HG02759 (cell line): ENCODE results near the gene LRRC75B.
A peak's percentile ranks its signal among the peaks of the same experiment; 100 is the strongest.
"Not testable (repeated sequence)": the region's sequence is repeated elsewhere in the genome, so short reads cannot be mapped to it uniquely, and the experiment has no call there.

Experiments
- ATAC-seq: cut with Tn5 transposase; IDR thresholded peaks from one replicate; pipeline ENCODE4 v1.9.1; 2021; ENCODE audit warnings: mild to moderate bottlenecking, moderate library complexity; ENCODE audit not compliant: unreplicated experiment

Gene LRRC75B

DNA sequence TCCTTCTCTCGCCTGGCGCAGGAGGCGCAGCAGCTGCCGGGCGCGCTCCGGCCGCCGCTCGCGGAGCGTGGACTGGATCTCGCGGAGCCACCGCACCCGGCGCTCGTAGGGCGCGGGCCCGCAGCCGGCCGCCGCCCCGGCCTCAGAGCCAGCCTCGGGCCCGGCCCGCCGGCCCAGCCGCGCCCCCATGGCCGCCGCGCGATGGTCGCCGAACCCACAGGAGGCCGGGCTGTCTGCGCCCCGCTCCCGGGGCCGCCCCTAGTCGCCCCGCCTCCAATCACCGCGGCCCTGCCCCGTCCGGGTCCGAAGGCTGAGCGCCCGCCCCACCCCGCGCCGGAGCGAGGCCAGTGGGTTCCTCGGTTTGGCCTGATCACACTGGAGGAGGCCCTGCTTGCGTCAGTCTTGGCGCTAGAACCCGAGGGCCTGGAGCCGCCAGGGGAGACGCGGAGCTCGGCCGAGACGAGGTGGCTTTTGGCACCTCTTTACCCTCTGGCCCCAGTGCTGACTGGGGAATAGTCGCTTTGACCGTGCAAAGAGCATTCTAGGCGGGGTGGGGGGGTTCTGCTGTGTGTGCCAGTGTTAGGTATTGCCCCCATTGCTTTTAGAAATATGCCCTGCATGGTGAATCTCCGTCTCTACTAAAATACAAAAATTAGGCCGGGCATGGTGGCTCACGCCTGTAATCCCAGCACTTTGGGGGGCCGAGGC lies at the start of gene LRRC75B:
Gene LRRC75B (minus strand): TSS at position 223 of the 708 bp plus-strand sequence. CDS start 34 bp downstream, at position 189.
- peak; percentile 93 for ATAC-seq

DNA sequence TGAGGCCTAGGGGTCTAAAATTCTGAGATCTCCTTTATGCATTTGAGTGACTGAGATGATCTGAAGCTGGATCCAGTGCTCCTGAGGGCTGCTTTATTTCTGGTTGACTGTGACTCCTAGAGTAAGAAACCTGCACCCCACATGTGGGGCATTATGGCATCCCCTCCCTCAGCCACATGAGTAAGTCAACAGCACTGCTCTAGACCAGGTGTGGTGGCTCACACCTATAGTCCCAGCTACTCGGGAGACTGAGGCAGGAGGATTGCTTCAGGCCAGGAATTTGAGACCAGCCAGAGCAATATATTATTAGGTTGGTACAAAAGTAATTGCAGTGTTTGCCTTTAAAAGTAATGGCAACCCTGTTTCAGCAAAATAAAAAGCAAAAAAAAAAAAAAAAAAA lies 49.4 kb upstream of the LRRC75B start:
- ATAC-seq: not testable (repeated sequence)

DNA sequence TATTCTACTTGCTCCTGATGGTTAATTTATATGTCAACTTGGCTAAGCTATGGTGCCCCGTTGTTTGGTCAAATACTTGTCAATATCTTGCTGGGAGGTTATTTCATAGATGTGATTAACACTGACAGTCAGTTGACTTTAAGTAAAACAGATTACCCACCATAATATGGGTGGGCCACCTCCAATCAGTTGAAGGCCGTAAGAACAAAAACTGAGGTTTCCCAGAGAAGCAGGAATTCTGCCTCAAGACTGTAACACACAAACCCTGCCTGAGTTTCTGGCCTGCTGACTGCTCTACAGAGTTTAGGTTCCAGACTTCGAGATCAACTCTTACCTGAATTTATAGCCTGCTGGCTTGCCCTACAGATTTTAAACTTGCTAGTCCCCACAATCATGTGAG lies 43.6 kb upstream of the LRRC75B start:
- not testable (repeated sequence) for ATAC-seq

GRCh38 chr22:24634776-24635389 lies 42.0 kb upstream of the LRRC75B start:
- ATAC-seq: not testable (repeated sequence)

- not testable (repeated sequence) for ATAC-seq
Measured at GRCh38 chr22:24633231-24634023, 40.6 kb upstream of the LRRC75B start.

- ATAC-seq: not testable (repeated sequence)
Measured at GRCh38 chr22:24632642-24633041, 39.8 kb upstream of the LRRC75B start.

DNA sequence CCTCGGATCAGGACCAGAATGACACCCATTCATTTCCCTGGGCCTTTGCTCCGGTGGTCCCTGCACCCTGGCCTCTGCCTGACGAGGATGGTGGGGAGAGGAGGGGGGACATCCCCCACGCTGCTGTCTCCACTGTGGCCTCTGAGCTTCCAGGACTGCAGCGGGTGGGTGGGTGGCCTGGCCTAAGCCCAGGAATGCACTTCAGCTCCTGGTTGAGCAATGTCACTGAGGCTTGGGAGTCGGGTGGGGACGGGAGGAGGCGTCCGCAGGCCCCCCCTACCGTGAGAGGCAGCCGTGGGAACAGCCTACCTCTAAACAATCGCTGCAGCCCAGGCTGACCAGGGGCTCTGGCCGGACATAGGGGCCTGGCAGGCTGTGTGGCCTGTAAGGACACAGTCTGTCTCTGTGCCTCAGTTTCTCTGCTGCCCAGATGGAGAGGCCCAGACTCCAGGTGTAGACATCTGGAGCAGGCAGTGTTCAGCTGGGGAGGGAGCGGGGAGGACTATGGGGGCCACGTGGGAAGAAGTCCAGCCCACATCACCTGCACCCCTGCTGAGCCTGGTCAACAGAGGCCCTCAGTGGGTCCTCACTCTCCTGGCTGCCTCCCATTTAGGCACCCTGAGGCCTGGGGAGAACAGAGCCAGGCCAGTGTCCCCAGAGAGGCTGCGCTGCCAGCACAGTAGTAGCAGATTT lies 38.7 kb upstream of the LRRC75B start:
- not testable (repeated sequence) for ATAC-seq

DNA sequence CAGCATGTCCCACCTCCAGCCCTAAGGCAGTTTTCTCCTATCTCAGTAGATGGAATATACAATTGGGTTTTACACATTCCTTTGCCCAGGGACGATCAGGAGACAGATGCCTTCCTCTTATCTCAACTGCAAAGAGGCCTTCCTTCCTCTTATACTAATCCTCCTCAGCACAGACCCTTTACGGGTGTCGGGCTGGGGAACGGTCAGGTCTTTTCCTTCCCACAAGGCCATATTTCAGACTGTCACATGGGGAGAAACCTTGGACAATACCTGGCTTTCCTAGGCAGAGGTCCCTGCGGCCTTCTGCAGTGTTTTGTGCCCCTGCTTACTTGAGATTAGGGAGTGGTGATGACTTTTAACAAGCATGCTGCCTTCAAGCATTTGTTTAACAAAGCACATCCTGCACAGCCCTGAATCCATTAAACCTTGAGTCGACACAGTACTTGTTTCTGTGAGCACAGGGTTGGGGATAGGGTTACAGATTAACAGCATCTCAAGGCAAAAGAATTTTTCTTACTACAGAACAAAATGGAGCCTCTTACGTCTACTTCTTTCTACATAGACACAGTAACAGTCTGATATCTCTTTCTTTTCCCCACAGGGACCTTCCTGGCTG lies 38.0 kb upstream of the LRRC75B start:
- not testable (repeated sequence) for ATAC-seq

- ATAC-seq: not testable (repeated sequence)
Measured at GRCh38 chr22:24629069-24629468, 36.2 kb upstream of the LRRC75B start.

GRCh38 chr22:24627911-24628310 lies 35.0 kb upstream of the LRRC75B start:
- not testable (repeated sequence) for ATAC-seq

DNA sequence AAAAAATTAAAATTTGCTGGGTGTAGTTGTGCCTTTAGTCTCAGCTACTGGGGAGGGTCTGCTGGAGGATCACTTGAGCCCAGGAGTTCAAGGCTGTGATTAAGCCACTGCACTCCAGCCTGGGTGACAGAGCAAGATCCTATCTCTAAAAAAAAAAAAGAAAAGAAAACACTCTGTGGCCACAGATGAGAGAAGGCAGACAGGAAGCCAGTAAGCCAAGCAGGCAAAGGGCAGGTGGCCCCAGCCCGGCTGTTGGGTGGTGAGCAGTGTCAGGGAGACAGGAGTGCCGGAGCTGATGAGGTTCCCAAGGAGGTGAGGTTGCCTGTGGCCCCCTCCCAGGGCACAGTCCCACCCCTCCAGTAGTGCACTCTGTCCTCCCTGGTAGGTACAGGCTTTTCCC lies 29.7 kb upstream of the LRRC75B start:
- ATAC-seq: not testable (repeated sequence)

DNA sequence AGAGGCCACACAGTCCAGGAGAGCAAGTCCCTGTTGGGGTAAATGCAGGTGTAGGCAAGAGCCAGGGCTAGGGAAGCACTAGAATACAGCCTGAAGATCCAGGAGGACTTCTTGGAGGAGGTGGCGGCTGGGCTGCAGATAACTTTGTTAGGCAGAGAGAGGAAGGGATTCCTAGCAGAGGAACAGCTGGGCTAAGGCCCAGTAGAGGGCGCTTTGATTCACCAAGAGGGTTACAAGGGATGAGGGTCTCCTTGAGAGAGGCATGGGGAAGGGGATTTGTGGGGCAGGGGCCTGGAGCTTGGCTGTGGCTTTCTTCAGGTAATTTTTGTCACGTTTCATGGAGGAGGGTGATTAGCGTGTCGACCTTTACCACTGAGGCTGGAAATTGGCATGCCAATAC lies 28.4 kb upstream of the LRRC75B start:
- not testable (repeated sequence) for ATAC-seq

DNA sequence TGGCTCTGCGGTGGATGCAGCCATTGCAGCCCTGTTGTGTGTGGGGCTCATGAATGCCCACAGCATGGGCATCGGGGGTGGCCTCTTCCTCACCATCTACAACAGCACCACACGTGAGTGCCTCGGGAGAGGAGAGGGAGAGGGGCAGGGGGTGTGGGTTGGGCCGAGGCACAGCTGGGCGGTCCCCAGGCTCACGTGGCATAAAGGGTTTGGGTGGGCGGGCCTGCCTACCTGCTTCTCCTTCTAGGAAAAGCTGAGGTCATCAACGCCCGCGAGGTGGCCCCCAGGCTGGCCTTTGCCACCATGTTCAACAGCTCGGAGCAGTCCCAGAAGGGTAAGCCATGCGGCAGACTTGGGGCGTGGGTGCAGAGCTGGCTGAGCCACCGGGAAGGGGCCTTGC lies 21.9 kb upstream of the LRRC75B start:
- ATAC-seq: not testable (repeated sequence)

DNA sequence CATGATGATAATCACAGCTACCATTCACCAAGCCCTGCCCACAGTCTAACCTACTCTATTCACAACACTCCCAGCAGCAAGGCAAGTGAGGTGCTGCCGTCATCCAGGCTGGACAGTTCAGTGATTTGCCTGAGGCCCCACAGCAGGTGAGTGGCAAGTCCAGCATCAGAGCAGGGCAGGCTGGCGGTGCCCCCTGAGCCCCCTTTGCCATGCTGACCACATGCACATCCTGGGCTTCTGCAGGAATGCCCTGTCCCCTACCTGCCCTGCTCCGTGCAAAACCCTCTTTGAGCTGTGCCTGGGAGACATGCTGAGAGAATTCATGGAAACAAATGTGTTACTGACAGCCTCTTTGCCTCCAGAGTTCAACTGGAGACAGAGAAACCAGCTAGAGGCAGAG lies 17.0 kb upstream of the LRRC75B start:
- not testable (repeated sequence) for ATAC-seq

- ATAC-seq: not testable (repeated sequence)
Measured at GRCh38 chr22:24608327-24608726, 15.5 kb upstream of the LRRC75B start.

DNA sequence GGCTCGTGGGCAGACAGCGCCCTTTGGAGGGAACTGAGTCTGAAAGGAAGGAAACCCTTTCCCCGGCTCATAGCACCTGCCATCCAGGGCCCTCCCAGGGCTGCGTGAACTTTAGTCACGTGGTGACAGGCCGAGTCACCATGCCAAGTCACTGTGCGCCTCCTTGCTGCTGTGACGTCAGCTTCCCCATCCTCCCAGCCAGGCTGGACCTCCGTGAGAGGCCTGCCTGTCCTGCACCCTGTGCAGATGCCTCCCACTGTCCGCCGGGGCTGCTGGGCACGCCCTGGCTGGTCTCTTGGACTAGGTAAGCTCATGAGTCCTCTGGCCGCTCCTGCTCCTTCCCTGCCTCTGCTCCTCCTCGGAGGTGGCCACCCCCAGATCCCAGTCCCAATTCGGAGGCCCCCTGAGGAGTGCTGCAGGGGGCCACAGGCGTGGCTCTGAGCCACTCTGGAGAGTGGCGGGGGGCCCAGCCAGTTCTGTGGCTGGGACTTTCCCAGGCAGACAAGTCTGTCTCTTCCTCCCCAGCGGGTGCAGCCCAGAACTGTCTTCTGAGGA lies 14.6 kb upstream of the LRRC75B start:
- peak; percentile 75 for ATAC-seq

GRCh38 chr22:24606340-24606739 lies 13.5 kb upstream of the LRRC75B start:
- not testable (repeated sequence) for ATAC-seq

GRCh38 chr22:24603770-24604629 lies 11.1 kb upstream of the LRRC75B start:
- ATAC-seq: not testable (repeated sequence)
